Measurements from ENCODE around the gene LRP5.

LRP5 gene

DNA sequence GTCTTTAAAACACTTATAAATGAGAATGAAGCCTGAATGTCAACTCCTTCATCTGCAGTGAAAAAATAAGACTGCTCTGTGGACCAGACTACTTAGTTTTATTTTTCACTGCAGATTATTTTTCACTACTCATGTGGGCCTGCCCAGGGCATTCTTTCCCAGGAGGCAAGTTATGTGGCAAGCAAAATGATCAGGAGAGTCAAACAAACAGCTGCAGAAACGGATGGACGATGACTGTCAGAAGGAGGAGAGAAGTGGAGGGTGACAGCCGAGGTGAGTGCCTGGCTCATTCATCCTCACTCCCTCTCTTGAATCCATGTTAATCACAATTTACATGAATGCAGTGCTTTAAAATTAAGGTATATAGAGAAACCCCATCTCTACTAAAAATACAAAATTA lies 5.8 kb upstream of the LRP5 start:
- Histone ChIP-seq H3K27me3 (no peaks in the 10 kb centered on the region), H3K4me1 (peaks cover 0 to 8% (median 5%) of the 10 kb centered on the region in 4 donors), H3K27ac (no peak overlapping the region), H3K9me3 (no peaks in the 10 kb centered on the region), H3K36me3 (no peaks in the 10 kb centered on the region), H3K4me3 (no peak overlapping the region)
- no peak for DNase-seq
- intact Hi-C loops (cut with DNase I; ENCODE audit: low total_unique reads): no loop called here
- TF ChIP-seq, protein P1, sequence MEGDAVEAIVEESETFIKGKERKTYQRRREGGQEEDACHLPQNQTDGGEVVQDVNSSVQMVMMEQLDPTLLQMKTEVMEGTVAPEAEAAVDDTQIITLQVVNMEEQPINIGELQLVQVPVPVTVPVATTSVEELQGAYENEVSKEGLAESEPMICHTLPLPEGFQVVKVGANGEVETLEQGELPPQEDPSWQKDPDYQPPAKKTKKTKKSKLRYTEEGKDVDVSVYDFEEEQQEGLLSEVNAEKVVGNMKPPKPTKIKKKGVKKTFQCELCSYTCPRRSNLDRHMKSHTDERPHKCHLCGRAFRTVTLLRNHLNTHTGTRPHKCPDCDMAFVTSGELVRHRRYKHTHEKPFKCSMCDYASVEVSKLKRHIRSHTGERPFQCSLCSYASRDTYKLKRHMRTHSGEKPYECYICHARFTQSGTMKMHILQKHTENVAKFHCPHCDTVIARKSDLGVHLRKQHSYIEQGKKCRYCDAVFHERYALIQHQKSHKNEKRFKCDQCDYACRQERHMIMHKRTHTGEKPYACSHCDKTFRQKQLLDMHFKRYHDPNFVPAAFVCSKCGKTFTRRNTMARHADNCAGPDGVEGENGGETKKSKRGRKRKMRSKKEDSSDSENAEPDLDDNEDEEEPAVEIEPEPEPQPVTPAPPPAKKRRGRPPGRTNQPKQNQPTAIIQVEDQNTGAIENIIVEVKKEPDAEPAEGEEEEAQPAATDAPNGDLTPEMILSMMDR (IDR thresholded peaks at IDR 0.05): no peak

DNA sequence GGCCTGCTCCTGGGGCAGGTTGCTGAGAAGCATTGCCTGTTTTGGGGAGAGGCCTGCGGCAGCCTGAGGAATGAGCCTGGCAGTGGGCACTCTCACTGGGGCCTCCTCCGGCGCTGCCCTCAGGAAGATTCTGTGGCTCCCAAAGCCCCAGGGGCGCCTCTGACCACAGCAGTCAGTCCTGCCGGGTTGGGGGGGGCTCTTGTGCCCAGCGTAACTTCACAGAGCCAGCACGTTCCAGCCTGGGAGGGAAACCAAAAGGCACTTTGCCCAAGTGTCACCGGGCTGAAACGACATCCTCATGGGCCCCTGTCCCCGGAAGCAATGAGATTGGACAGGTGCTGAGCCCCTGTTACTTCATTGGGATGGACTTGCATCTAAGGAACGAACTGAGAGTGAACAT lies 4.3 kb upstream of the LRP5 start:
- no peak for DNase-seq
- peak overlapping the region; percentile 38 to 62 for H3K27ac ChIP-seq
- H3K9me3 ChIP-seq: no peaks in the 10 kb centered on the region
- H3K36me3 ChIP-seq: no peaks in the 10 kb centered on the region
- TF ChIP-seq, protein P1 (IDR thresholded peaks at IDR 0.05): no peak
- H3K27me3 ChIP-seq: no peaks in the 10 kb centered on the region
- intact Hi-C loops (cut with DNase I; ENCODE audit: low total_unique reads): no loop called here
- H3K4me1 ChIP-seq: peaks cover 0 to 6% (median 1%) of the 10 kb centered on the region in 4 donors
- H3K4me3 ChIP-seq: no peak overlapping the region

DNA sequence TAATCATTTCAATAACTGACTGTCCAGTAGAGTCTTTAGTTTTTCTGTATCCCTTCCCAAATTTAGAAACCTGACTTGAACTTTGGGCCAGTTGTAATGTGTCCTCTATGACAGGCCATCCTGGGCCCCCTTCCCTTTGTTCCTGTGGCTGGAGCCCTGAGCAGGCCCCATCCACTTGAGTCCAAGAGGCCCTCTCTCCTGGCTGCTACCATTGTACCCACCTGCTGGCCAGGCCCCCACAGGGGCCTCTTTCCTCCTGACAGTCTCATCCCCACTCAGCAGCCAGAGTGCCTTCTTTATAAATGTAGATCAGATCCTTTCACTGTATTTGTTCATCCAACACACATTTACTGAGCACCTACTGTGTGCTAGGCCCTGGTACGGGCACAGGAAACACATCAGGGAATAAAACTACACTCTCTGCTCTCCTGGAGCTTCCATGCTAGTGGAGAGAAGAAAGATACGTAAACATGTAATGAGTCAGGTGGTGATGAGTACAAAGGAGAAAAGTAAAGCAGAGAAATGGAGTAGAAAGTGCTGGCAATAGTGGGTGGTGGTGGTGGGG lies 2.7 kb upstream of the LRP5 start:
- Histone ChIP-seq H3K4me1 (peaks cover 0 to 17% (median 12%) of the 10 kb centered on the region in 4 donors), H3K9me3 (no peaks in the 10 kb centered on the region), H3K27me3 (no peaks in the 10 kb centered on the region), H3K27ac (peak overlapping the region in 1 of 2 donors; percentile 84), H3K36me3 (no peaks in the 10 kb centered on the region), H3K4me3 (no peak overlapping the region)
- DNase-seq: no peak
- TF ChIP-seq, protein P1 (IDR thresholded peaks at IDR 0.05): no peak
- intact Hi-C loops (cut with DNase I; ENCODE audit: low total_unique reads): loop anchor here (5.0 kb wide), 1 partner anchor 73 kb away; no protein-coding TSS in a partner anchor

DNA sequence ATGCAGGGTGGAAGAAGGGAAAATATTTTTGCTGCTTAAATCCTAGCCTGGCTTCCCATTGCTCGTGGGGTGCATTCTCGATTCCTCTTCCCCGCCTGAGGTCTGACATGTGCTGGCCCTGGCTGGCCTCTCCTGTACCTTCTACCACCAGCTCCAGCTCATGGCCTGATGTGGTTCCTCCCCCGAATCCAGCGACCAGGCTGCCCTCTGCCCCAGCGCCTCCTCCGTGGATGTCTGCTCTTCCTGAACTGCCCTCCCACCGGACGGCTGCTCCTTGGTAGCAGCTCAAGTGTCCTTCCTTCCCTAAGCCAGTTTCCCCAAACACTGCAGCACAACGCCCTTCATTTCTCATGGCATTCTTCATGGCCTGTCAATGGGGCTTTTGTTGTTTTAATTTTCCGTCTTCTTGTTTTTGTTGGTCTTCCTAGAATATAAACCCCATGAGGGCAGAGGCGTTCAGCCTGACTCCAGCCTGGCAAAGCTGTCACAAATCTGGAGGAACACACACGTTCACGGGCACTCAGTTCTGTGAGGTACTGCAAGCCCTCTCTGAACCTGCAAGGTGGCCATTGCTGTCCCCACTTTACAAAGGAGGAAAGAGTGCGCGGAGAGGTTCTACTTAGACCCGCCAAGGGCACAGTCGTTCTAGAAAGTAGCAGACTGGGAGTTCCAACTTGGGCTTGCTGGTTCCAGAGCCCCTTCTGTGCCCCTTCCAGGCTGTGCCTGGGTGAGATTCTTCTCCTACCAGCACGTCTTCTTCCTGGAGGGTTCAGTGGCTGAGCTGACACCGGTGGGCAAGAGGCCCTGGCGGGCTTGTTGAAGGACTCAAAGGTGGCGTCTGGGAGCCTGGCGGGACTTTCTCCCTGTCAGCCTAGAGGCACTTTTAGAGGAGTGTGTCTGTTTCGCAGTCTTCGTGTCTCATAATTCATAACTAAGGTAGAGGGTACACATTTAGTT lies 953 bp upstream of the LRP5 start:
- no peak for DNase-seq
- Histone ChIP-seq H3K27ac (peak overlapping the region; percentile 84 to 86), H3K4me3 (peak overlapping the region in 1 of 2 donors; percentile 79), H3K9me3 (no peaks in the 10 kb centered on the region), H3K36me3 (no peaks in the 10 kb centered on the region), H3K4me1 (peaks cover 0 to 34% (median 25%) of the 10 kb centered on the region in 4 donors), H3K27me3 (no peaks in the 10 kb centered on the region)
- intact Hi-C loops (cut with DNase I; ENCODE audit: low total_unique reads): loop anchor here (5.0 kb wide), 1 partner anchor 71 kb away; no protein-coding TSS in a partner anchor
- TF ChIP-seq, protein P1 (IDR thresholded peaks at IDR 0.05): no peak

DNA sequence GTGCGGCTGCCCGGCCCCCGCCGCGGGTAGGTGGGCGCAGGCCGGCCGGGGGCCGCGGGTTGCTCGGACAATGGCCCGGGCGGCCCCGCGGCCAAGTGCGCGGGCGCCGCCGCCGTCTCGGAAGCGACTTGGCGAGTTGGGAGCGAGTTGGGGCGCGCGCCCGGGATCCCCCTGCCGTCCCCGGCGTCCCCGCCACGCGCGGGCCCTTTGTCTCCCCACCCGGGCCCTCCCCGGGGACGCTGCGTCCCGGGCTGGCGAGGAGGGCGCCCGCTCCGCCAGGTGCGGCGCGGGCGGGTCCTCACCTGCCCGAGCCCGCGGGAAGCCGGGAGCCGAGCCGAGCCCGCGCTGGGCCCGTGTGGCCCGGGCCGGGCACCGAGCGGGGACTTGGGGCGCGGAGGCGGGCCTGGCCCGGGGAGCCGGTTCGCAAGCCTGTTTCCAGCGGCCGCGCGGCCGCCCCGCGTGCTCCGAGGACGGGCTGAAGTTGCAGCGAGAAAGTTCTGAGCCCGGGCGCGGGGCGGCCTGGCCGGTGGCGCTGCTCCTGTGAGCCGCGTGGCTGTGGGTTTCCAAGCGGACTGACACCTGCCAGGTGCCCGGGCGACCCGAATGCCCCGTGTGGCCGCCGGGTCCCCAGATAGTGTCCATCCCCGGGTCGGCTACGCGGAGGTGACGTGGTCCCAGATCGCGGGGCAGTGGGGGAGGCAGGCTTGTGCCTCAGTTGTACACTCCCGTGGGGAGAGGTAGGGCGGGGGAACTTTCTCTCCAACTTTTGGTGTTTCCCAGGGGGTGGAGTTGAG lies 586 bp downstream of the LRP5 start:
- DNase-seq: no peak
- Histone ChIP-seq H3K27me3 (no peaks in the 10 kb centered on the region), H3K4me3 (peak overlapping the region; percentile 79 to 82), H3K4me1 (peaks cover 5 to 50% (median 38%) of the 10 kb centered on the region in 4 donors), H3K27ac (peak overlapping the region; percentile 86 to 89), H3K9me3 (no peaks in the 10 kb centered on the region), H3K36me3 (no peaks in the 10 kb centered on the region)
- intact Hi-C loops (cut with DNase I; ENCODE audit: low total_unique reads): loop anchor here (5.0 kb wide), 1 partner anchor 69 kb away; no protein-coding TSS in a partner anchor
- TF ChIP-seq, protein P1 (IDR thresholded peaks at IDR 0.05): no peak

All from tibial artery (tissue), 4 donors.